HCT116 (cell line): ENCODE measurements around the gene TYMS. TPM values are rescaled to one million over a fixed set of nuclear protein-coding genes. Genes with fewer than 3 reads are reported as not detected.

Source experiments
- ATAC-seq: fragments of 200-7000 bp; cut with Tn5 transposase; 2 replicates; pipeline ENCODE4 v1.9.1; 2020; ENCODE audit warnings: mild to moderate bottlenecking, moderate library complexity
- BruUV-seq: library from RNA; stranded (reverse); fragments of 400-500 nt; replicated peaks from 2 replicates; lab custom pipeline; 2021; lab: Mats Ljungman, UMichigan
- CTCF ChIA-PET: fragments of 300-600 bp; sonication (Branson Sonifier 250); formaldehyde crosslinking; loops from one replicate; lab custom pipeline; 2021; ENCODE audit warnings: antibody characterized with exemption; lab: Charles Lee
- POLR2A ChIA-PET: fragments of 300-600, 350-600 bp; sonication (Branson Sonifier 250); formaldehyde crosslinking; loops from one replicate; lab custom pipeline; 2021; ENCODE audit warnings: antibody characterized with exemption; lab: Charles Lee
- RAD21 ChIA-PET, 2 experiments: fragments of 300-600 bp; sonication (Branson Sonifier 250); formaldehyde crosslinking; loops; one replicate each; lab custom pipeline; 2023; ENCODE audit warnings: low total read pairs in 2 of 2; ENCODE audit not compliant: uncharacterized antibody in 2 of 2, unreplicated experiment in 2 of 2, low non-redundant PET in 1 of 2; lab: Charles Lee
- DNase-seq: peaks from one replicate; pipeline ENCODE4 v3.0.0-alpha.2; 2010; ENCODE audit warnings: low read depth, low spot score
- H2AFZ ChIP-seq: fragments of 200-600 bp; shearing (Covaris generic), sonication (generic); 2 replicates; pipeline ENCODE4 v1.6.1; 2017; ENCODE audit warnings: low read depth, mixed run types, mixed read lengths, antibody characterized with exemption, low read length; ENCODE audit not compliant: poor library complexity, severe bottlenecking
- H3K27ac ChIP-seq: 2 replicates; pipeline ENCODE4 v1.5.1; 2012; ENCODE audit warnings: low read depth, low read length
- H3K27me3 ChIP-seq: fragments of 200-600 bp; sonication (generic); 2 replicates; pipeline ENCODE4 v1.6.1; 2016; ENCODE audit warnings: mixed run types, low read length, mixed read lengths; ENCODE audit not compliant: insufficient read depth
- H3K36me3 ChIP-seq, 2 experiments: fragments of 200-500 bp in 1 of 2; fragments of 200-600 bp in 1 of 2; sonication (Bioruptor generic) in 1 of 2; sonication (generic) in 1 of 2; 2 replicates each; pipeline versions ENCODE4 v1.5.1 to v1.6.1; 2014 to 2016; ENCODE audit warnings: low read length in 2 of 2, inconsistent platforms in 1 of 2, mixed read lengths in 1 of 2, mixed run types in 1 of 2; ENCODE audit not compliant: insufficient read depth in 2 of 2, control insufficient read depth in 1 of 2
- H3K4me1 ChIP-seq, 2 experiments: fragments of 200-600 bp in 1 of 2; sonication (generic) in 1 of 2; 2 replicates each; pipeline versions ENCODE4 v1.5.1 to v1.6.1; 2012 to 2017; ENCODE audit warnings: low read length in 2 of 2, inconsistent platforms in 1 of 2, mild to moderate bottlenecking in 1 of 2, mixed read lengths in 1 of 2, mixed run types in 1 of 2, moderate library complexity in 1 of 2; ENCODE audit not compliant: insufficient read depth in 2 of 2, control insufficient read depth in 1 of 2
- H3K4me2 ChIP-seq: fragments of 200-600 bp; sonication (generic); 2 replicates; pipeline ENCODE4 v1.6.1; 2017; ENCODE audit warnings: mixed run types, low read length, mixed read lengths
- H3K4me3 ChIP-seq, 2 experiments: fragments of 200-600 bp in 1 of 2; sonication (generic) in 1 of 2; replicated peaks in 1 of 2; 2 replicates each; pipeline ENCODE4 v1.5.1; 2011 to 2016; ENCODE audit warnings: low read length in 2 of 2, control low read depth in 1 of 2, low read depth in 1 of 2, mild to moderate bottlenecking in 1 of 2, mixed read lengths in 1 of 2, mixed run types in 1 of 2
- H3K79me2 ChIP-seq: fragments of 200-600 bp; sonication (generic); 2 replicates; pipeline ENCODE4 v1.6.1; 2017; ENCODE audit warnings: mild to moderate bottlenecking, mixed run types, low read length, moderate library complexity, mixed read lengths; ENCODE audit not compliant: insufficient read depth
- H3K9ac ChIP-seq: fragments of 200-600 bp; sonication (generic); 2 replicates; pipeline ENCODE4 v1.6.1; 2016; ENCODE audit warnings: low read length, mixed read lengths
- H3K9me2 ChIP-seq: fragments of 200-600 bp; sonication (generic), shearing (Covaris generic); 2 replicates; pipeline ENCODE4 v1.6.1; 2017; ENCODE audit warnings: mixed run types, mild to moderate bottlenecking, moderate library complexity; ENCODE audit not compliant: insufficient read depth
- H3K9me3 ChIP-seq, 2 experiments: fragments of 200-500 bp in 1 of 2; fragments of 200-600 bp in 1 of 2; sonication (Bioruptor generic) in 1 of 2; sonication (generic) in 1 of 2; 2 replicates each; pipeline ENCODE4 v1.6.1; 2014 to 2017; ENCODE audit warnings: low read length in 2 of 2, mixed read lengths in 2 of 2, inconsistent platforms in 1 of 2, low read depth in 1 of 2, mild to moderate bottlenecking in 1 of 2, mixed run types in 1 of 2, moderate library complexity in 1 of 2; ENCODE audit not compliant: control insufficient read depth in 1 of 2, insufficient read depth in 1 of 2
- H4K20me1 ChIP-seq: fragments of 200-600 bp; sonication (generic), shearing (Covaris generic); 2 replicates; pipeline ENCODE4 v1.6.1; 2017; ENCODE audit warnings: mixed run types, mild to moderate bottlenecking, moderate library complexity; ENCODE audit not compliant: insufficient read depth
- CEBPB ChIP-seq: IDR thresholded peaks from 2 replicates; pipeline ENCODE4 v1.6.1; 2012; ENCODE audit warnings: low read depth
- ELF1 ChIP-seq: IDR thresholded peaks from 2 replicates; pipeline ENCODE4 v1.6.1; 2012; ENCODE audit warnings: low read depth, borderline replicate concordance
- FOSL1 ChIP-seq: IDR thresholded peaks from 2 replicates; pipeline ENCODE4 v1.6.1; 2012; ENCODE audit warnings: low read depth
- JUND ChIP-seq: IDR thresholded peaks from 2 replicates; pipeline ENCODE4 v1.6.1; 2012
- RAD21 ChIP-seq: IDR thresholded peaks from 2 replicates; pipeline ENCODE4 v1.6.1; 2012; ENCODE audit warnings: low read depth, mild to moderate bottlenecking
- TCF7L2 ChIP-seq: IDR thresholded peaks from 2 replicates; pipeline ENCODE4 v1.7.0; 2011; ENCODE audit warnings: borderline replicate concordance, inconsistent platforms; ENCODE audit not compliant: insufficient read depth, insufficient read length; ENCODE audit errors: extremely low read depth
- YY1 ChIP-seq: IDR thresholded peaks from 2 replicates; pipeline ENCODE4 v1.6.1; 2011; ENCODE audit warnings: low read length, low read depth, moderate library complexity, mild to moderate bottlenecking; ENCODE audit not compliant: insufficient replicate concordance; ENCODE audit errors: extremely low read depth
- ZFX ChIP-seq: fragments of 450-650 bp; IDR thresholded peaks from 2 replicates; pipeline ENCODE4 v1.6.1; 2017
- ZNF274 ChIP-seq: fragments of 200-500 bp; sonication (Bioruptor generic); IDR thresholded peaks from 2 replicates; pipeline ENCODE4 v1.6.1; 2014; ENCODE audit warnings: mild to moderate bottlenecking, low read depth, low read length, inconsistent platforms
- intact Hi-C: fragments of 100-400 bp; cut with micrococcal nuclease; formaldehyde crosslinking; loops from 2 replicates; pipeline ENCODE4 v1.10.0; 2022
- total RNA-seq: library from RNA; stranded (reverse); gene quantifications from one replicate; pipeline ENCODE4 v1.2.1, GENCODE V29; 2021; ENCODE audit not compliant: unreplicated experiment
- TF ChIP-seq, protein P1 (sequence below): IDR thresholded peaks from 2 replicates; pipeline ENCODE4 v1.6.1; 2012
- TF ChIP-seq, protein P2 (sequence below): IDR thresholded peaks from 2 replicates; pipeline ENCODE4 v1.6.1; 2012
- TF ChIP-seq, protein P3 (sequence below): IDR thresholded peaks from 2 replicates; pipeline ENCODE4 v1.6.1; 2012; ENCODE audit warnings: low read depth

The TYMS gene
- total RNA-seq, 1 experiment from 2014 or later = 245 TPM

DNA sequence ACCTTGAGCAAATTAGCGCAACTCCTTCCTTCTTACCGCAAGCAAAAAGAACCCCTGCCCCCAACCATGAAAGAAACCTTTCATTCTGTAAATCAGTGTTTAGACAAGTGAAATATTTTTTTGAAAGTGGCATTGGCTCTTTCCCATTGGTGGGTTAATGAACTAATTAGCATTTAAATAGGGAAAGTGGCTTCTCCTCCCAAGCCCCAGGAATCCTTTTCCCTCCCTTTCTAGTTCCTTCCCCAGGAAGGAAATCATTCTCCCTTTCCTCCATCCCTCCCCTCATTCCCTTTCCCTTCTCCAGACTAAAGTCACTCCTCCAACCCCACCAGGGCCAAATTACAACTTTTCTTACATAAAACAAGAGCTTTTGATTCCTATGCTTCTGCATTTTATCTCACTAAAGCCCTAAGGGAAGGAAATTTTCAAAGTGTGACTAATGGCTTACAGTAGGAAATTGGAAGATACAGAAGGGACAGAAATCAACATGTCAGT, 22.9 kb upstream of the TYMS start:
- ATAC-seq (no peak), DNase-seq (no peak)
- Histone ChIP-seq H3K4me1 (peaks cover 0 to 8% of the 10 kb centered on the region in 2 experiments; a peak in 1 of 4 replicates), H3K9me2 (no peaks in the 10 kb centered on the region), H2AFZ (peak overlapping the region; percentile 78), H3K27me3 (no peaks in the 10 kb centered on the region), H3K79me2 (no peaks in the 10 kb centered on the region), H3K36me3 (no peaks in the 10 kb centered on the region), H3K9ac (no peak overlapping the region), H3K4me2 (no peak overlapping the region), H3K9me3 (no peaks in the 10 kb centered on the region), H3K27ac (no peak overlapping the region), H3K4me3 (no peak overlapping the region), H4K20me1 (no peaks in the 10 kb centered on the region)
- no TSS peak for BruUV-seq
- ChIA-PET CTCF (interaction anchor here (1.5 kb wide), 1 partner anchor 11 kb away, joined by 6 read pairs; no protein-coding TSS in a partner anchor), RAD21 (no interaction called here), POLR2A (no interaction called here)
- intact Hi-C loops = no loop called here
- TF ChIP-seq JUND (no peak), FOSL1 (no peak), ZFX (no peak), TCF7L2 (no peak), ELF1 (no peak), YY1 (no peak), RAD21 (no peak), CEBPB (no peak), ZNF274 (no peak)
- TF ChIP-seq, protein P1, sequence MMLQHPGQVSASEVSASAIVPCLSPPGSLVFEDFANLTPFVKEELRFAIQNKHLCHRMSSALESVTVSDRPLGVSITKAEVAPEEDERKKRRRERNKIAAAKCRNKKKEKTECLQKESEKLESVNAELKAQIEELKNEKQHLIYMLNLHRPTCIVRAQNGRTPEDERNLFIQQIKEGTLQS = no peak
- TF ChIP-seq, protein P2, sequence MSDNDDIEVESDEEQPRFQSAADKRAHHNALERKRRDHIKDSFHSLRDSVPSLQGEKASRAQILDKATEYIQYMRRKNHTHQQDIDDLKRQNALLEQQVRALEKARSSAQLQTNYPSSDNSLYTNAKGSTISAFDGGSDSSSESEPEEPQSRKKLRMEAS = no peak
- TF ChIP-seq, protein P3, sequence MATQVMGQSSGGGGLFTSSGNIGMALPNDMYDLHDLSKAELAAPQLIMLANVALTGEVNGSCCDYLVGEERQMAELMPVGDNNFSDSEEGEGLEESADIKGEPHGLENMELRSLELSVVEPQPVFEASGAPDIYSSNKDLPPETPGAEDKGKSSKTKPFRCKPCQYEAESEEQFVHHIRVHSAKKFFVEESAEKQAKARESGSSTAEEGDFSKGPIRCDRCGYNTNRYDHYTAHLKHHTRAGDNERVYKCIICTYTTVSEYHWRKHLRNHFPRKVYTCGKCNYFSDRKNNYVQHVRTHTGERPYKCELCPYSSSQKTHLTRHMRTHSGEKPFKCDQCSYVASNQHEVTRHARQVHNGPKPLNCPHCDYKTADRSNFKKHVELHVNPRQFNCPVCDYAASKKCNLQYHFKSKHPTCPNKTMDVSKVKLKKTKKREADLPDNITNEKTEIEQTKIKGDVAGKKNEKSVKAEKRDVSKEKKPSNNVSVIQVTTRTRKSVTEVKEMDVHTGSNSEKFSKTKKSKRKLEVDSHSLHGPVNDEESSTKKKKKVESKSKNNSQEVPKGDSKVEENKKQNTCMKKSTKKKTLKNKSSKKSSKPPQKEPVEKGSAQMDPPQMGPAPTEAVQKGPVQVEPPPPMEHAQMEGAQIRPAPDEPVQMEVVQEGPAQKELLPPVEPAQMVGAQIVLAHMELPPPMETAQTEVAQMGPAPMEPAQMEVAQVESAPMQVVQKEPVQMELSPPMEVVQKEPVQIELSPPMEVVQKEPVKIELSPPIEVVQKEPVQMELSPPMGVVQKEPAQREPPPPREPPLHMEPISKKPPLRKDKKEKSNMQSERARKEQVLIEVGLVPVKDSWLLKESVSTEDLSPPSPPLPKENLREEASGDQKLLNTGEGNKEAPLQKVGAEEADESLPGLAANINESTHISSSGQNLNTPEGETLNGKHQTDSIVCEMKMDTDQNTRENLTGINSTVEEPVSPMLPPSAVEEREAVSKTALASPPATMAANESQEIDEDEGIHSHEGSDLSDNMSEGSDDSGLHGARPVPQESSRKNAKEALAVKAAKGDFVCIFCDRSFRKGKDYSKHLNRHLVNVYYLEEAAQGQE = no peak
